HCT116 (cell line): ENCODE measurements around the gene ABCA3.

ENCODE experiments used
- CEBPB ChIP-seq: IDR thresholded peaks from 2 replicates; pipeline ENCODE4 v1.6.1; 2012; ENCODE audit warnings: low read depth
- CTCF ChIP-seq, 3 experiments: fragments of 200-600 bp in 1 of 3; sonication (generic) in 1 of 3; IDR thresholded peaks in 2 of 3; conservative IDR thresholded peaks in 1 of 3; 2 replicates each; pipeline ENCODE4 v1.5.1; 2012 to 2017; ENCODE audit warnings: low read depth in 2 of 3, low read length in 2 of 3, antibody characterized with exemption in 1 of 3, borderline replicate concordance in 1 of 3, control low read depth in 1 of 3, mild to moderate bottlenecking in 1 of 3, mixed read lengths in 1 of 3, mixed run types in 1 of 3, moderate library complexity in 1 of 3; ENCODE audit not compliant: insufficient read depth in 1 of 3
- EGR1 ChIP-seq: IDR thresholded peaks from 2 replicates; pipeline ENCODE4 v1.6.1; 2012; ENCODE audit warnings: low read depth
- FOSL1 ChIP-seq: IDR thresholded peaks from 2 replicates; pipeline ENCODE4 v1.6.1; 2012; ENCODE audit warnings: low read depth
- POLR2A ChIP-seq: IDR thresholded peaks from 2 replicates; pipeline ENCODE4 v1.7.0; 2011; ENCODE audit warnings: borderline replicate concordance; ENCODE audit not compliant: insufficient read depth, insufficient read length; ENCODE audit errors: extremely low read depth
- POLR2AphosphoS5 ChIP-seq: IDR thresholded peaks from 2 replicates; pipeline ENCODE4 v1.6.1; 2011; ENCODE audit warnings: mild to moderate bottlenecking, low read depth, low read length, moderate library complexity
- SIN3A ChIP-seq: IDR thresholded peaks from 2 replicates; pipeline ENCODE4 v1.6.1; 2012; ENCODE audit warnings: low read depth
- YY1 ChIP-seq: IDR thresholded peaks from 2 replicates; pipeline ENCODE4 v1.6.1; 2011; ENCODE audit warnings: low read length, low read depth, moderate library complexity, mild to moderate bottlenecking; ENCODE audit not compliant: insufficient replicate concordance; ENCODE audit errors: extremely low read depth
- TF ChIP-seq, protein P1 (sequence below): IDR thresholded peaks from 2 replicates; pipeline ENCODE4 v1.6.1; 2012; ENCODE audit warnings: low read depth
- TF ChIP-seq, protein P2 (sequence below): IDR thresholded peaks from 2 replicates; pipeline ENCODE4 v1.6.1; 2012

DNA sequence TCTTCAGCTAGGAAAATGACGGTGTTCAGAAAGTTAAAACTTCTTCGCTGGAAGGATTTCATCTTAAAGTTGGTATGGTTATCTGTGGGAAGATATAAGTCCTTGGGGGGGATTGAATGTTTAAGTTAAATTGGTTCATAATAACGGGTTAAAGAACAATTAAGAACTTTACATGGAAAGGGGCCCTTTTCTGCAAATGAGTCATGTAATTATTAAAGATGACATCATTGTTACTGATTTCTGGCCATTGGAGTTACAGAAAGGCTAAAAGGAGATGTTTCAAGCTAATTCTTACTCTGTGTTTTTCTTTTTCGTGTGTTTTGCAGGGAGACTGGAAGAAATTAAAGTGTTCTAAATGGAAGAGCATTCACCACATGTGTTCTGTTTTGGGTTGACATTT, 20.6 kb upstream of the ABCA3 start:
- TF ChIP-seq CTCF (IDR thresholded peaks at IDR 0.05 in 2 of 3, conservative IDR thresholded peaks at IDR 0.05 in 1 of 3; ENCODE audit: borderline replicate concordance in 1 of 3, insufficient read depth in 1 of 3, low read depth in 2 of 3, low read length in 2 of 3) (no peak), POLR2A (no peak), FOSL1 (no peak), POLR2AphosphoS5 (no peak), CEBPB (no peak), EGR1 (no peak), YY1 (no peak), SIN3A (no peak)
- TF ChIP-seq, protein P1, sequence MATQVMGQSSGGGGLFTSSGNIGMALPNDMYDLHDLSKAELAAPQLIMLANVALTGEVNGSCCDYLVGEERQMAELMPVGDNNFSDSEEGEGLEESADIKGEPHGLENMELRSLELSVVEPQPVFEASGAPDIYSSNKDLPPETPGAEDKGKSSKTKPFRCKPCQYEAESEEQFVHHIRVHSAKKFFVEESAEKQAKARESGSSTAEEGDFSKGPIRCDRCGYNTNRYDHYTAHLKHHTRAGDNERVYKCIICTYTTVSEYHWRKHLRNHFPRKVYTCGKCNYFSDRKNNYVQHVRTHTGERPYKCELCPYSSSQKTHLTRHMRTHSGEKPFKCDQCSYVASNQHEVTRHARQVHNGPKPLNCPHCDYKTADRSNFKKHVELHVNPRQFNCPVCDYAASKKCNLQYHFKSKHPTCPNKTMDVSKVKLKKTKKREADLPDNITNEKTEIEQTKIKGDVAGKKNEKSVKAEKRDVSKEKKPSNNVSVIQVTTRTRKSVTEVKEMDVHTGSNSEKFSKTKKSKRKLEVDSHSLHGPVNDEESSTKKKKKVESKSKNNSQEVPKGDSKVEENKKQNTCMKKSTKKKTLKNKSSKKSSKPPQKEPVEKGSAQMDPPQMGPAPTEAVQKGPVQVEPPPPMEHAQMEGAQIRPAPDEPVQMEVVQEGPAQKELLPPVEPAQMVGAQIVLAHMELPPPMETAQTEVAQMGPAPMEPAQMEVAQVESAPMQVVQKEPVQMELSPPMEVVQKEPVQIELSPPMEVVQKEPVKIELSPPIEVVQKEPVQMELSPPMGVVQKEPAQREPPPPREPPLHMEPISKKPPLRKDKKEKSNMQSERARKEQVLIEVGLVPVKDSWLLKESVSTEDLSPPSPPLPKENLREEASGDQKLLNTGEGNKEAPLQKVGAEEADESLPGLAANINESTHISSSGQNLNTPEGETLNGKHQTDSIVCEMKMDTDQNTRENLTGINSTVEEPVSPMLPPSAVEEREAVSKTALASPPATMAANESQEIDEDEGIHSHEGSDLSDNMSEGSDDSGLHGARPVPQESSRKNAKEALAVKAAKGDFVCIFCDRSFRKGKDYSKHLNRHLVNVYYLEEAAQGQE = no peak
- TF ChIP-seq, protein P2, sequence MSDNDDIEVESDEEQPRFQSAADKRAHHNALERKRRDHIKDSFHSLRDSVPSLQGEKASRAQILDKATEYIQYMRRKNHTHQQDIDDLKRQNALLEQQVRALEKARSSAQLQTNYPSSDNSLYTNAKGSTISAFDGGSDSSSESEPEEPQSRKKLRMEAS = no peak
